MCF 10A (cell line): ENCODE data around the gene TCF12. TPM values are rescaled to one million over a fixed set of nuclear protein-coding genes. Genes with fewer than 3 reads are reported as not detected.

Experiments
- BruUV-seq: library from RNA; stranded (reverse); fragments of 400-500 nt; replicated peaks from 2 replicates; lab custom pipeline; 2021; lab: Mats Ljungman, UMichigan
- CTCF ChIA-PET: fragments of 300-600 bp; sonication (Branson Sonifier 250); formaldehyde crosslinking; extraction: SDS; loops from one replicate; lab custom pipeline; 2021; ENCODE audit warnings: antibody characterized with exemption, inconsistent platforms; lab: Yijun Ruan, JAX
- POLR2A ChIA-PET: fragments of 300-600, 350-650 bp; sonication (Branson Sonifier 250); formaldehyde crosslinking; extraction: SDS; loops from one replicate; lab custom pipeline; 2020; ENCODE audit warnings: antibody characterized with exemption, inconsistent platforms; lab: Yijun Ruan, JAX
- DNase-seq: peaks from one replicate; pipeline ENCODE4 v3.0.0-alpha.2; 2018; ENCODE audit not compliant: unreplicated experiment
- H3K27ac Mint-ChIP-seq: one replicate; pipeline ENCODE4 v1.8.0; 2022; ENCODE audit warnings: mild to moderate bottlenecking, low read depth, mixed read lengths; ENCODE audit not compliant: unreplicated experiment
- H3K27me3 Mint-ChIP-seq: one replicate; pipeline ENCODE4 v1.8.0; 2022; ENCODE audit warnings: mixed read lengths; ENCODE audit not compliant: insufficient read depth, unreplicated experiment
- H3K36me3 Mint-ChIP-seq: one replicate; pipeline ENCODE4 v1.8.0; 2022; ENCODE audit warnings: mild to moderate bottlenecking, moderate library complexity, mixed read lengths; ENCODE audit not compliant: insufficient read depth, unreplicated experiment
- H3K4me1 Mint-ChIP-seq: one replicate; pipeline ENCODE4 v1.8.0; 2022; ENCODE audit warnings: mixed read lengths; ENCODE audit not compliant: insufficient read depth, unreplicated experiment
- H3K4me3 Mint-ChIP-seq: one replicate; pipeline ENCODE4 v1.8.0; 2022; ENCODE audit warnings: mild to moderate bottlenecking, moderate library complexity, mixed read lengths; ENCODE audit not compliant: unreplicated experiment
- H3K9me3 Mint-ChIP-seq: one replicate; pipeline ENCODE4 v1.8.0; 2022; ENCODE audit warnings: mixed read lengths; ENCODE audit not compliant: unreplicated experiment
- intact Hi-C: fragments of 100-400 bp; cut with micrococcal nuclease; formaldehyde crosslinking; loops from 2 replicates; pipeline ENCODE4 v1.14.1; 2022
- total RNA-seq: library from RNA; stranded (reverse); gene quantifications from 2 replicates; pipeline ENCODE4 v1.2.3, GENCODE V29; 2022
- TF ChIP-seq, protein P1 (sequence below): fragments of 200-600 bp; IDR thresholded peaks from one replicate; pipeline ENCODE4 v1.8.0; 2022; ENCODE audit warnings: antibody characterized with exemption, mild to moderate bottlenecking; ENCODE audit not compliant: unreplicated experiment

TCF12 gene
- total RNA-seq, 1 experiment from 2014 or later: 140 TPM

DNA sequence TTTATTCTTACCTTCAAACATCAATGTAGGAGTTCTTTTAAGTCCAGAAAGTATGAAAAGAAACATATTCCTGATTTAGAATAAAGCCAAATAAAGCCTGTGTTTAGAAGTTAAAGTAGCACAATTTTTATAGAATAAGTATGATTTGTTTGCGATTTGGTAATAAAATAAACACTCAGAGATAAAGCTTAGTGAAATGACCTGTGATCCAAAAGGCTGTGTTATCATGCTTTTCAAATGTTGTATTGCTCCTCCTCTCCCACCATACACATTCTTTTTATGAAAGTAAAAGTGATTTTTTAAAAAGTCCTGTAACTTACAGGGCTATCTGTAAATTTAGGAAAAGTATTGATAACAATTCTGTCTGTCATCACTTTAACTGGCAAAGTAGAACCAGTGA, 319.2 kb downstream of the TCF12 start:
- intact Hi-C loops: no loop called here
- POLR2A ChIA-PET: interaction anchor here (0.9 kb wide), 1 partner anchor 39 kb away, joined by 3 read pairs; no protein-coding TSS in a partner anchor
- no peak for DNase-seq
- no peak overlapping the region for H3K27ac Mint-ChIP-seq
- no peaks in the 10 kb centered on the region for H3K4me1 Mint-ChIP-seq
- H3K4me3 Mint-ChIP-seq: no peak overlapping the region
- H3K9me3 Mint-ChIP-seq: no peaks in the 10 kb centered on the region
- CTCF ChIA-PET: interaction anchor here (1.9 kb wide), 1 partner anchor 24 kb away, joined by 5 read pairs; no protein-coding TSS in a partner anchor
- peaks cover 42% of the 10 kb centered on the region for H3K36me3 Mint-ChIP-seq
- H3K27me3 Mint-ChIP-seq: no peaks in the 10 kb centered on the region
- BruUV-seq: no TSS peak
- TF ChIP-seq, protein P1, sequence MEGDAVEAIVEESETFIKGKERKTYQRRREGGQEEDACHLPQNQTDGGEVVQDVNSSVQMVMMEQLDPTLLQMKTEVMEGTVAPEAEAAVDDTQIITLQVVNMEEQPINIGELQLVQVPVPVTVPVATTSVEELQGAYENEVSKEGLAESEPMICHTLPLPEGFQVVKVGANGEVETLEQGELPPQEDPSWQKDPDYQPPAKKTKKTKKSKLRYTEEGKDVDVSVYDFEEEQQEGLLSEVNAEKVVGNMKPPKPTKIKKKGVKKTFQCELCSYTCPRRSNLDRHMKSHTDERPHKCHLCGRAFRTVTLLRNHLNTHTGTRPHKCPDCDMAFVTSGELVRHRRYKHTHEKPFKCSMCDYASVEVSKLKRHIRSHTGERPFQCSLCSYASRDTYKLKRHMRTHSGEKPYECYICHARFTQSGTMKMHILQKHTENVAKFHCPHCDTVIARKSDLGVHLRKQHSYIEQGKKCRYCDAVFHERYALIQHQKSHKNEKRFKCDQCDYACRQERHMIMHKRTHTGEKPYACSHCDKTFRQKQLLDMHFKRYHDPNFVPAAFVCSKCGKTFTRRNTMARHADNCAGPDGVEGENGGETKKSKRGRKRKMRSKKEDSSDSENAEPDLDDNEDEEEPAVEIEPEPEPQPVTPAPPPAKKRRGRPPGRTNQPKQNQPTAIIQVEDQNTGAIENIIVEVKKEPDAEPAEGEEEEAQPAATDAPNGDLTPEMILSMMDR: no peak

DNA sequence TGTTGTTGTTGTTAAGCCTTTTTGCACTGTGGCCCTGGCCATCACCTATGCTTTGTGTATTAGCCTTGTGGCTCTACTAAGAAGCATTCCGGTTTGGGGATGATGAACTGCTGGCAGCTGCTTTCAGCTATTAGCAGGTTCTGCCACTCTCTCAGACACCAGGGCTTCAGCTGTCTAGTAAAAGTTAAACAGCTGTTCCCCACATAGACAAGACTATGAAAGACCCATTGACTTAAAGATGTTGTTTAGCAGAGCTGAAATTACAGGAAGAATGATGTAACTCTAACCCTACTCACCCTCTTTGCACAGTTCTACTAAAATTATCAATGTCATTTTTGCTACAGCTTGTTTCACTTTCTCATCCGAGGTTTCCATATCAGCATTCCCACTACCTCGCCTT, 326.7 kb downstream of the TCF12 start:
- H3K9me3 Mint-ChIP-seq: no peaks in the 10 kb centered on the region
- no peak overlapping the region for H3K27ac Mint-ChIP-seq
- no peaks in the 10 kb centered on the region for H3K4me1 Mint-ChIP-seq
- peaks cover 44% of the 10 kb centered on the region for H3K36me3 Mint-ChIP-seq
- no peak overlapping the region for H3K4me3 Mint-ChIP-seq
- intact Hi-C loops: no loop called here
- TF ChIP-seq, protein P1: no peak
- H3K27me3 Mint-ChIP-seq: no peaks in the 10 kb centered on the region
- CTCF ChIA-PET: no interaction called here
- POLR2A ChIA-PET: interaction anchor here (0.9 to 1.1 kb wide), 2 partner anchors 32 to 132 kb away, joined by 3 to 5 read pairs; no protein-coding TSS in a partner anchor
- no peak for DNase-seq
- BruUV-seq: no TSS peak

DNA sequence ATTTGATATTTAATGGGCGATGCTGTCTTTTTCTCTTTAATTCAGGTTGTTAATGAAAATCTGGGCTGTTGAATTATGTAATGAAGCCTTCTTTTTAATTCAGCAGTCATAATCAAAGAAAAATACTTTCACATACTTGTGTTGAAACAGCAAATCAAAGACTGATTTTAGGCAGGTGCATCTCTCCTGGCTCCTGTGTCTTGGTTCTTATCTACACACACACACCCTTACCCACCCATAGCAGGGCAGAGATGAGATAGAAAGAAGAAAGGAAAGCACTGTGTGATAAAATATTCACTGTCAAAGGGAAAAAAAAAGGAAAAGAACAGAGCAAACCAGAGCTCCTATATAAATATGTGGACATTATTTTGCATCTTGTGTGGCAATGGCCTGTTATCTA, 327.3 kb downstream of the TCF12 start:
- Mint-ChIP-seq H3K27me3 (no peaks in the 10 kb centered on the region), H3K4me3 (no peak overlapping the region), H3K36me3 (peaks cover 41% of the 10 kb centered on the region), H3K4me1 (no peaks in the 10 kb centered on the region), H3K27ac (no peak overlapping the region), H3K9me3 (no peaks in the 10 kb centered on the region)
- intact Hi-C loops: no loop called here
- DNase-seq: no peak
- BruUV-seq: no TSS peak
- ChIA-PET CTCF (no interaction called here), POLR2A (interaction anchor here (0.9 to 1.1 kb wide), 2 partner anchors 32 to 133 kb away, joined by 3 to 5 read pairs; no protein-coding TSS in a partner anchor)
- TF ChIP-seq, protein P1: no peak

GRCh38 chr15:57248074-57248473, 329.6 kb downstream of the TCF12 start:
- TF ChIP-seq, protein P1: no peak
- BruUV-seq: no TSS peak
- intact Hi-C loops: no loop called here
- Mint-ChIP-seq H3K27ac (no peak overlapping the region), H3K27me3 (no peaks in the 10 kb centered on the region), H3K4me1 (no peaks in the 10 kb centered on the region), H3K9me3 (no peaks in the 10 kb centered on the region), H3K36me3 (peaks cover 39% of the 10 kb centered on the region), H3K4me3 (no peak overlapping the region)
- ChIA-PET POLR2A (no interaction called here), CTCF (interaction anchor here (0.7 kb wide), 1 partner anchor 103 kb away, joined by 3 read pairs; no protein-coding TSS in a partner anchor)
- no peak for DNase-seq
